Measurements from ENCODE around the gene LGALS3BP. TPM values are rescaled to one million over a fixed set of nuclear protein-coding genes. Genes with fewer than 3 reads are reported as not detected.

LGALS3BP gene
- total and polyA plus RNA-seq, 2 of the 13 experiments (the other 11 are each of a cell fraction or from before 2014, with no cell fraction given), result 137 to 332 TPM

DNA sequence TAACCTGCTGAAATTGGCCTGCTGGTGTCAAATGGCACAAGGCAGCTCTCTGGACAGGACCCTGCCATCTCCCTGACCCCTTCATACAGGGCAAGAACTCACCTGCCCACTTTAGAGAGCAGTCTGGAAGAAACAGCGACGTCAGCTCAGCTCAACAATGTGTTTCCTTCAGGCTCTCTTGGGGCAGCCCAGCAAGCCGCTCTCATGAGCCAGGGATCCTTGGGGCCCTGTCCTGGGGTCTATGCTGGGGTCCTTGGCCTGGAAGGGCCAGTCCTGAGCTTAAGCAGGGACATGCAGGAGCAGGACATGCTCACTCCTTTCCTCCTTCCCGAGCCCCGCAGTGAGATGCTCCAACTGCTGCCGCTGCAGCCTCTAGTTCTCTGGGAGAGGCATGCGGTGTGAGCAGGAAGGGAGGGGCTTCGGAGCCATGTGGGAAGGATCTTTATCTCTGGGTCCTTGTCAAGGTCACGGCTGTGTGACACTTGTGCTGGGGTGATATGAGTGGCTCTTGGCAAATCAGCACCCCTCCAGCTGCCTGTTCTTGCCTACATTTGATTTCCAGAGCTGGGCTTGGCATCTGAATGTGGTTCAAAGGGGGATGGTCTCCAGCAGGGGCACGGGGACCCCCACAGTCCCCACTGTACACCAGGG lies 47.7 kb upstream of the LGALS3BP start (continued):
- TF ChIP-seq, protein P1, sequence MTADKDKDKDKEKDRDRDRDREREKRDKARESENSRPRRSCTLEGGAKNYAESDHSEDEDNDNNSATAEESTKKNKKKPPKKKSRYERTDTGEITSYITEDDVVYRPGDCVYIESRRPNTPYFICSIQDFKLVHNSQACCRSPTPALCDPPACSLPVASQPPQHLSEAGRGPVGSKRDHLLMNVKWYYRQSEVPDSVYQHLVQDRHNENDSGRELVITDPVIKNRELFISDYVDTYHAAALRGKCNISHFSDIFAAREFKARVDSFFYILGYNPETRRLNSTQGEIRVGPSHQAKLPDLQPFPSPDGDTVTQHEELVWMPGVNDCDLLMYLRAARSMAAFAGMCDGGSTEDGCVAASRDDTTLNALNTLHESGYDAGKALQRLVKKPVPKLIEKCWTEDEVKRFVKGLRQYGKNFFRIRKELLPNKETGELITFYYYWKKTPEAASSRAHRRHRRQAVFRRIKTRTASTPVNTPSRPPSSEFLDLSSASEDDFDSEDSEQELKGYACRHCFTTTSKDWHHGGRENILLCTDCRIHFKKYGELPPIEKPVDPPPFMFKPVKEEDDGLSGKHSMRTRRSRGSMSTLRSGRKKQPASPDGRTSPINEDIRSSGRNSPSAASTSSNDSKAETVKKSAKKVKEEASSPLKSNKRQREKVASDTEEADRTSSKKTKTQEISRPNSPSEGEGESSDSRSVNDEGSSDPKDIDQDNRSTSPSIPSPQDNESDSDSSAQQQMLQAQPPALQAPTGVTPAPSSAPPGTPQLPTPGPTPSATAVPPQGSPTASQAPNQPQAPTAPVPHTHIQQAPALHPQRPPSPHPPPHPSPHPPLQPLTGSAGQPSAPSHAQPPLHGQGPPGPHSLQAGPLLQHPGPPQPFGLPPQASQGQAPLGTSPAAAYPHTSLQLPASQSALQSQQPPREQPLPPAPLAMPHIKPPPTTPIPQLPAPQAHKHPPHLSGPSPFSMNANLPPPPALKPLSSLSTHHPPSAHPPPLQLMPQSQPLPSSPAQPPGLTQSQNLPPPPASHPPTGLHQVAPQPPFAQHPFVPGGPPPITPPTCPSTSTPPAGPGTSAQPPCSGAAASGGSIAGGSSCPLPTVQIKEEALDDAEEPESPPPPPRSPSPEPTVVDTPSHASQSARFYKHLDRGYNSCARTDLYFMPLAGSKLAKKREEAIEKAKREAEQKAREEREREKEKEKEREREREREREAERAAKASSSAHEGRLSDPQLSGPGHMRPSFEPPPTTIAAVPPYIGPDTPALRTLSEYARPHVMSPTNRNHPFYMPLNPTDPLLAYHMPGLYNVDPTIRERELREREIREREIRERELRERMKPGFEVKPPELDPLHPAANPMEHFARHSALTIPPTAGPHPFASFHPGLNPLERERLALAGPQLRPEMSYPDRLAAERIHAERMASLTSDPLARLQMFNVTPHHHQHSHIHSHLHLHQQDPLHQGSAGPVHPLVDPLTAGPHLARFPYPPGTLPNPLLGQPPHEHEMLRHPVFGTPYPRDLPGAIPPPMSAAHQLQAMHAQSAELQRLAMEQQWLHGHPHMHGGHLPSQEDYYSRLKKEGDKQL (CRISPR knock-in tag; IDR thresholded peaks at IDR 0.05; ENCODE audit: low read depth), result 0 out of 2 replicates have a peak, but pooled peaks have one; percentile 13
- TF ChIP-seq ZNF446 (CRISPR knock-in tag; IDR thresholded peaks at IDR 0.05), result no peak
- TF ChIP-seq TBP (CRISPR knock-in tag; IDR thresholded peaks at IDR 0.05), result no peak
- TF ChIP-seq ZZZ3 (CRISPR knock-in tag; IDR thresholded peaks at IDR 0.05; ENCODE audit: borderline replicate concordance), result no peak
- TF ChIP-seq ZEB1 (IDR thresholded peaks at IDR 0.05; ENCODE audit: insufficient replicate concordance, low read depth), result no peak
- TF ChIP-seq ZNF616 (CRISPR knock-in tag; IDR thresholded peaks at IDR 0.05; ENCODE audit: low read depth), result no peak
- no peak; the same call in 1 of the 2 replicates for TF ChIP-seq MAZ (IDR thresholded peaks at IDR 0.05; ENCODE audit: borderline replicate concordance, low read depth, low read length)
- TF ChIP-seq MAZ (CRISPR knock-in tag; IDR thresholded peaks at IDR 0.05; ENCODE audit: low read depth), result peak; percentile 81
- TF ChIP-seq, protein P2, sequence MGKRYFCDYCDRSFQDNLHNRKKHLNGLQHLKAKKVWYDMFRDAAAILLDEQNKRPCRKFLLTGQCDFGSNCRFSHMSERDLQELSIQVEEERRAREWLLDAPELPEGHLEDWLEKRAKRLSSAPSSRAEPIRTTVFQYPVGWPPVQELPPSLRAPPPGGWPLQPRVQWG (CRISPR knock-in tag; IDR thresholded peaks at IDR 0.05; ENCODE audit: borderline replicate concordance, low read depth), result no peak
- TF ChIP-seq, protein P3, sequence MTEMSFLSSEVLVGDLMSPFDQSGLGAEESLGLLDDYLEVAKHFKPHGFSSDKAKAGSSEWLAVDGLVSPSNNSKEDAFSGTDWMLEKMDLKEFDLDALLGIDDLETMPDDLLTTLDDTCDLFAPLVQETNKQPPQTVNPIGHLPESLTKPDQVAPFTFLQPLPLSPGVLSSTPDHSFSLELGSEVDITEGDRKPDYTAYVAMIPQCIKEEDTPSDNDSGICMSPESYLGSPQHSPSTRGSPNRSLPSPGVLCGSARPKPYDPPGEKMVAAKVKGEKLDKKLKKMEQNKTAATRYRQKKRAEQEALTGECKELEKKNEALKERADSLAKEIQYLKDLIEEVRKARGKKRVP (CRISPR knock-in tag; IDR thresholded peaks at IDR 0.05), result no peak; a peak in 1 of 4 replicates
- no peak for TF ChIP-seq ZNF282 (IDR thresholded peaks at IDR 0.05; ENCODE audit: partially characterized antibody)
- TF ChIP-seq SNAI1 (CRISPR knock-in tag; IDR thresholded peaks at IDR 0.05; ENCODE audit: borderline replicate concordance), result no peak; the same call in 1 of the 2 replicates
- no peak; the same call in 1 of the 2 replicates for TF ChIP-seq ZIK1 (CRISPR knock-in tag; IDR thresholded peaks at IDR 0.05; ENCODE audit: borderline replicate concordance, low read depth)
- TF ChIP-seq KDM2A (CRISPR knock-in tag; IDR thresholded peaks at IDR 0.05; ENCODE audit: borderline replicate concordance, low read depth), result peak; percentile 77; the same call in 1 of the 2 replicates
- no peak for TF ChIP-seq ZNF816 (CRISPR knock-in tag; IDR thresholded peaks at IDR 0.05; ENCODE audit: borderline replicate concordance)
- TF ChIP-seq, protein P4, sequence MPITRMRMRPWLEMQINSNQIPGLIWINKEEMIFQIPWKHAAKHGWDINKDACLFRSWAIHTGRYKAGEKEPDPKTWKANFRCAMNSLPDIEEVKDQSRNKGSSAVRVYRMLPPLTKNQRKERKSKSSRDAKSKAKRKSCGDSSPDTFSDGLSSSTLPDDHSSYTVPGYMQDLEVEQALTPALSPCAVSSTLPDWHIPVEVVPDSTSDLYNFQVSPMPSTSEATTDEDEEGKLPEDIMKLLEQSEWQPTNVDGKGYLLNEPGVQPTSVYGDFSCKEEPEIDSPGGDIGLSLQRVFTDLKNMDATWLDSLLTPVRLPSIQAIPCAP (CRISPR knock-in tag; IDR thresholded peaks at IDR 0.05; ENCODE audit: low read depth), result no peak
- TF ChIP-seq EHMT2 (IDR thresholded peaks at IDR 0.05; ENCODE audit: borderline replicate concordance, low read depth, low read length), result no peak
- TF ChIP-seq ZFP62 (CRISPR knock-in tag; IDR thresholded peaks at IDR 0.05), result no peak
- TF ChIP-seq, protein P5, sequence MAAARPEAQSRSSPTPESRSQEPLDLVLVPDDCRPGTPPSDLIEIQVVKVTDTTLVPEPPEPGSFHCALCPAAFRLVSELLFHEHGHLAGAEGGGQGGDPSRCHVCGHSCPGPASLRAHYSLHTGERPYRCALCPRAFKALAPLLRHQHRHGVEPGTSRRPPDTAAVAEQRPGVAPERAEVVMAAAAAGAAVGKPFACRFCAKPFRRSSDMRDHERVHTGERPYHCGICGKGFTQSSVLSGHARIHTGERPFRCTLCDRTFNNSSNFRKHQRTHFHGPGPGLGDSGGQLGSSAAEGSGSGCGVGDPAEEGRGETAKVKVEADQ (CRISPR knock-in tag; IDR thresholded peaks at IDR 0.05; ENCODE audit: borderline replicate concordance), result no peak; the same call in 1 of the 2 replicates
- TF ChIP-seq EED (CRISPR knock-in tag; IDR thresholded peaks at IDR 0.05), result peak; percentile 84; the same call in 1 of the 2 replicates

Measured in HepG2 (cell line).